ENCODE measurements around the gene UBE2J2.

Gene UBE2J2

GRCh38 chr1:1312450-1313314 lies 39.0 kb upstream of the UBE2J2 start:
- TF ChIP-seq ZFX (IDR thresholded peaks at IDR 0.05; ENCODE audit: borderline replicate concordance) = no peak
- no peak for TF ChIP-seq CTCF (IDR thresholded peaks at IDR 0.05)
- peak overlapping the region; percentile 96; the same call in 1 of the 2 replicates for H3K27ac ChIP-seq

DNA sequence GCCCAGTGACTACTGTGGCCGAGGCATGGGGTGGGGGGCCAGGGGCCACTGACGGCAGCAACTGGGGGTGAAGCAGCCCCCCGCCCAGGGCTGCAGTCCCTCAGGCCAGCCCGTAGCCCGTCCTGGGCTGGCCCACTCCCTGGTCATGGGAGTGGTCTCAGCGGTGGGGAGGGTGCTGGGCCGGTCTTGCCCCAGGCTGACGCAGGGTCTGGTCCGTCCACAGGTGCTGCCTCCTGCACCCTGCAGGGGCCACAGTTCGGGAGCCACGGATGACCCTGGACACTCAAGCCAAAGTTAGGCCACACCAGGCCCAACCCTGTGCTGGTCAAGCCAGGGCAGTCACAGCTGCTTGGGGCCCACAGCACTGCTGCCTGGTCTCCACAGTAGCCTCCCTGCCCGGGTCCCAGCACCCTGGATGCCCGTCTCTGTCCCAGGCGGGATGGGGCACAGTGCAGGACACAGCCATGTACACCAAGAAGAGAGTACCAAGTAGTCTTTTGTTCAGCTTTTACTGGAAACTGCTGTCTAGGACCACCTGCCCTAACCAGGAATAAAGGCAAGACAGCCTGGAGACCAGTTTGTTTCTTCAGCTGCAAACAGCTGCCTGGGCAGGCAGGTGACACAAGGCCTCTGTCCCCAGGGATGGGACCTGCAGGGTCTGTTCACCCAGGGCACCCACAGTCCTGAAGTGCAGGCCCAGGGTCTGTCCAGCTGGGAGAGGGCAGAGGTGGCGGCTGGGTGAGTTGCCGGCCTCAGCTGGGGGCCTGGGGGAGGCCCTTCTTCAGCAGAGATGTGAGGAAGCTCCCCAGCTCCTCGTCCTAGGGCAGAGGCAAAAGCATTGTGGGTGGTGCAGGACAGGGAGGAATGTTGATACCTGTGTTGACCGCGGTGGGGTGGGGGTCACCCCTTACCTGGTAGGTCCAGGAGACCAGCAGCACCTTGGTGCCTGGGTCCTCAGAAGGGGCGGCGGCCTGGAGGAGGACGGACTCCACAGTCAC lies 37.8 kb upstream of the UBE2J2 start:
- TF ChIP-seq CTCF (IDR thresholded peaks at IDR 0.05) (no peak), ZFX (IDR thresholded peaks at IDR 0.05; ENCODE audit: borderline replicate concordance) (no peak)
- peak overlapping the region; percentile 96 for H3K27ac ChIP-seq

- peak overlapping the region; percentile 96 for H3K27ac ChIP-seq
- no peak for TF ChIP-seq ZFX (IDR thresholded peaks at IDR 0.05; ENCODE audit: borderline replicate concordance)
- TF ChIP-seq CTCF (IDR thresholded peaks at IDR 0.05) = no peak
Measured at GRCh38 chr1:1310476-1311053, 36.9 kb upstream of the UBE2J2 start.

DNA sequence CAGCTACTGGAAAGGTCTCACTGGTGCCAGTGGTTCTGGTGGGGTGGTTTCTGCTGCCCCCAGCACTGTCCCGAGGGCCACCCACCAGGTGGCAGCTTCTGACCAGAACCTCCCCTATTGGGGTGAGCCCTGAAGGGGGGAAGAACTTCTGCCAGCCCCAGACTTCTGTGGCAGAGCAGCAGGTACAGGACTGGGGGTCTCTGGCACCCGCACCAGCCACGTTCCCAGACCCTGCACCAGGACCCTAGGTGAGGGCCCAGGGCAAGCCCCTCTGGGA lies 36.4 kb upstream of the UBE2J2 start:
- H3K27ac ChIP-seq = peak overlapping the region; percentile 96
- TF ChIP-seq CTCF (IDR thresholded peaks at IDR 0.05) (no peak), ZFX (IDR thresholded peaks at IDR 0.05; ENCODE audit: borderline replicate concordance) (no peak)

DNA sequence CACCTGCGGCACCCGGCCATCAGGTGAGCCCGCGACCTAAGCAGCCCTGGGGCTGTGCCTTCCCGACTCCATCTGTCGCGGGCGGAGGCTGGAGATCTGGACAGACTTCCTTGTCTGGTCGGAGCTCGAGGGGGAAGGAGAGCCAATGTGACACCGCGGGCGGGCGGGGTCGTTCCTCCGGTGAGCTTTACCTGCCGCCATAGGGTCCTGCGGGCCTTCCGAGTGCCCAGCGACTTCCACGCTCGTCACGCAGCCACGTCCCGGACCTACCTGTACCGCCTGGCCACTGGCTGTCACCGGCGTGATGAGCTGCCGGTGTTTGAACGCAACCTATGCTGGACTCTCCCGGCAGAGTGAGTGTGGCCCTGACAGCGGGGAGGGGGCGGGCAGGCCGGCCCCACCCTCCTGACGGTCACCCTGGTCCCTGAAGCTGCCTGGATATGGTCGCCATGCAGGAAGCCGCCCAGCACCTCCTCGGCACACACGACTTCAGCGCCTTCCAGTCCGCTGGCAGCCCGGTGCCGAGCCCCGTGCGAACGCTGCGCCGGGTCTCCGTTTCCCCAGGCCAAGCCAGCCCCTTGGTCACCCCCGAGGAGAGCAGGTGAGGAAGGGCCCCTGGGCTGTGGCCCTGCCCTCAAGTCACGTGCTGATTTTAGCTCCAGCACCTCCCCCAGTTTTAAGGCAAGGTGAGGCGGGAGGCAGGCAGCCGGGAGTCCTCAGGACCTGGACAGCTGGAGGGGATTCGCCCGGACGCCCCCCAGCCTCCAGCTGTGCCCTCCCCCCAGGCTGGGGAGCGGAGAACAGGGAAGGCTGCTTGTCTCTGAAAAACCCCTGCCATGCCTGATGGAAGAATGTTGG lies 35.8 kb upstream of the UBE2J2 start:
- no peak for TF ChIP-seq ZFX (IDR thresholded peaks at IDR 0.05; ENCODE audit: borderline replicate concordance)
- TF ChIP-seq CTCF (IDR thresholded peaks at IDR 0.05) = no peak
- peak overlapping the region; percentile 96 for H3K27ac ChIP-seq

GRCh38 chr1:1308756-1309250 lies 35.1 kb upstream of the UBE2J2 start:
- TF ChIP-seq CTCF (IDR thresholded peaks at IDR 0.05) (no peak), ZFX (IDR thresholded peaks at IDR 0.05; ENCODE audit: borderline replicate concordance) (no peak)
- peak overlapping the region; percentile 96 for H3K27ac ChIP-seq
